CD14-positive monocyte (primary cell): Measurements from ENCODE around the gene SLCO3A1. TPM values are rescaled to one million over a fixed set of nuclear protein-coding genes. Genes with fewer than 3 reads are reported as not detected.

ENCODE experiments used
- DNase-seq, 3 donors: peaks; one replicate each; pipeline ENCODE4 v3.0.0-alpha.2; 2011 to 2022
- H2AFZ ChIP-seq: 2 replicates; pipeline ENCODE4 v1.6.0; 2012; ENCODE audit warnings: mild to moderate bottlenecking, low read depth, low read length, inconsistent platforms; ENCODE audit not compliant: insufficient read depth, poor library complexity, severe bottlenecking
- H3K27ac ChIP-seq, 2 donors: 1 replicate in 1 of 2; 2 replicates in 1 of 2; pipeline ENCODE4 v1.5.1; 2012 to 2013; ENCODE audit warnings: low read length in 2 of 2, control low read depth in 1 of 2, inconsistent platforms in 1 of 2, low read depth in 1 of 2, mild to moderate bottlenecking in 1 of 2
- H3K27me3 ChIP-seq, 2 donors: one replicate each; pipeline versions ENCODE4 v1.6.0 to v1.6.1; 2011 to 2013; ENCODE audit warnings: low read length in 2 of 2; ENCODE audit not compliant: control insufficient read depth in 2 of 2, insufficient read depth in 2 of 2
- H3K36me3 ChIP-seq, 2 donors: replicated peaks in 1 of 2; 1 replicate in 1 of 2; 2 replicates in 1 of 2; pipeline versions ENCODE4 v1.5.1 to v1.6.1; 2012 to 2013; ENCODE audit warnings: low read length in 2 of 2, control low read depth in 1 of 2, inconsistent platforms in 1 of 2, mild to moderate bottlenecking in 1 of 2; ENCODE audit not compliant: insufficient read depth in 2 of 2, control insufficient read depth in 1 of 2
- H3K4me1 ChIP-seq, 2 donors: 1 replicate in 1 of 2; 2 replicates in 1 of 2; pipeline versions ENCODE4 v1.5.1 to v1.6.1; 2012 to 2013; ENCODE audit warnings: low read length in 2 of 2, control low read depth in 1 of 2, inconsistent platforms in 1 of 2, mild to moderate bottlenecking in 1 of 2, moderate library complexity in 1 of 2; ENCODE audit not compliant: insufficient read depth in 2 of 2, control insufficient read depth in 1 of 2
- H3K4me2 ChIP-seq: replicated peaks from 2 replicates; pipeline ENCODE3; 2012; ENCODE audit warnings: low read length, moderate library complexity, mild to moderate bottlenecking; ENCODE audit not compliant: poor library complexity, severe bottlenecking; ENCODE audit errors: extremely low read depth
- H3K4me3 ChIP-seq, 3 experiments: fragments of 200-600 bp in 1 of 3; sonication (generic) in 1 of 3; replicated peaks in 1 of 3; 1 replicate in 2 of 3; 2 replicates in 1 of 3; pipeline ENCODE4 v1.5.1; 2011 to 2013; ENCODE audit warnings: low read length in 3 of 3, mild to moderate bottlenecking in 3 of 3, control low read depth in 2 of 3, low read depth in 2 of 3, inconsistent platforms in 1 of 3, moderate library complexity in 1 of 3
- H3K79me2 ChIP-seq: 2 replicates; pipeline ENCODE4 v1.6.0; 2012; ENCODE audit warnings: mild to moderate bottlenecking, control low read depth, inconsistent platforms, low read length, moderate library complexity; ENCODE audit not compliant: insufficient read depth
- H3K9ac ChIP-seq: 2 replicates; pipeline ENCODE4 v1.6.0; 2017; ENCODE audit warnings: low read length, mild to moderate bottlenecking; ENCODE audit not compliant: insufficient read depth, poor library complexity, severe bottlenecking
- H3K9me3 ChIP-seq, 2 donors: replicated peaks in 1 of 2; 1 replicate in 1 of 2; 2 replicates in 1 of 2; pipeline versions ENCODE4 v1.5.1 to v1.6.1; 2012 to 2013; ENCODE audit warnings: low read length in 2 of 2, control low read depth in 1 of 2; ENCODE audit not compliant: control insufficient read depth in 1 of 2, insufficient read depth in 1 of 2
- H4K20me1 ChIP-seq: 2 replicates; pipeline ENCODE4 v1.6.0; 2012; ENCODE audit warnings: mild to moderate bottlenecking, low read length, control low read depth, moderate library complexity; ENCODE audit not compliant: insufficient read depth
- H3K27ac Mint-ChIP-seq, 7 donors: one replicate each; pipeline ENCODE4 v1.8.0; 2020; ENCODE audit warnings: mild to moderate bottlenecking in 7 of 7, mixed read lengths in 7 of 7, moderate library complexity in 6 of 7, inconsistent platforms in 2 of 7
- H3K27me3 Mint-ChIP-seq, 3 donors: one replicate each; pipeline ENCODE4 v1.8.0; 2021 to 2022; ENCODE audit warnings: low read depth in 3 of 3, mild to moderate bottlenecking in 3 of 3, mixed read lengths in 3 of 3, moderate library complexity in 3 of 3, inconsistent platforms in 1 of 3
- H3K36me3 Mint-ChIP-seq, 2 donors: one replicate each; pipeline ENCODE4 v1.8.0; 2020; ENCODE audit warnings: mixed read lengths in 2 of 2, inconsistent platforms in 1 of 2, mild to moderate bottlenecking in 1 of 2
- H3K4me1 Mint-ChIP-seq: one replicate; pipeline ENCODE4 v1.8.0; 2020; ENCODE audit warnings: mild to moderate bottlenecking, mixed read lengths
- H3K4me3 Mint-ChIP-seq, 2 donors: one replicate each; pipeline ENCODE4 v1.8.0; 2020; ENCODE audit warnings: mild to moderate bottlenecking in 2 of 2, mixed read lengths in 2 of 2, moderate library complexity in 1 of 2
- H3K9me3 Mint-ChIP-seq, 7 donors: one replicate each; pipeline ENCODE4 v1.8.0; 2020 to 2022; ENCODE audit warnings: mixed read lengths in 7 of 7, mild to moderate bottlenecking in 6 of 7, moderate library complexity in 6 of 7, inconsistent platforms in 2 of 7
- WGBS: methylation state at CpG from one replicate; pipeline ENCODE4 v1.1.5; 2013; ENCODE audit warnings: missing lambda C conversion rate; ENCODE audit not compliant: insufficient coverage; 5-methylcytosine and 5-hydroxymethylcytosine counted together
- intact Hi-C, 2 donors: fragments of 100-400 bp; cut with micrococcal nuclease; formaldehyde crosslinking; loops; one replicate each; pipeline versions ENCODE4 v1.15.0 to v1.15.1; 2023
- polyA plus RNA-seq, 3 donors: library from polyadenylated mRNA; depleted of rRNA in 1 of 3; unstranded in 2 of 3; stranded (reverse) in 1 of 3; fragments of 300-500 nt in 2 of 3; fragments of >200 nt in 1 of 3; fragmentation: Illumina TruSeq in 2 of 3; gene quantifications; 1 replicate in 2 of 3; 2 replicates in 1 of 3; pipeline ENCODE4 v1.2.3, GENCODE V29; 2012 to 2021
- TF ChIP-seq, protein P1 (sequence below): fragments of 200-600 bp; IDR thresholded peaks from one replicate; pipeline ENCODE4 v1.8.0; 2022; ENCODE audit warnings: antibody characterized with exemption, mild to moderate bottlenecking

The SLCO3A1 gene
- polyA plus RNA-seq, 3 donors, result 53.7 to 76.2 (median 62.8) TPM

DNA sequence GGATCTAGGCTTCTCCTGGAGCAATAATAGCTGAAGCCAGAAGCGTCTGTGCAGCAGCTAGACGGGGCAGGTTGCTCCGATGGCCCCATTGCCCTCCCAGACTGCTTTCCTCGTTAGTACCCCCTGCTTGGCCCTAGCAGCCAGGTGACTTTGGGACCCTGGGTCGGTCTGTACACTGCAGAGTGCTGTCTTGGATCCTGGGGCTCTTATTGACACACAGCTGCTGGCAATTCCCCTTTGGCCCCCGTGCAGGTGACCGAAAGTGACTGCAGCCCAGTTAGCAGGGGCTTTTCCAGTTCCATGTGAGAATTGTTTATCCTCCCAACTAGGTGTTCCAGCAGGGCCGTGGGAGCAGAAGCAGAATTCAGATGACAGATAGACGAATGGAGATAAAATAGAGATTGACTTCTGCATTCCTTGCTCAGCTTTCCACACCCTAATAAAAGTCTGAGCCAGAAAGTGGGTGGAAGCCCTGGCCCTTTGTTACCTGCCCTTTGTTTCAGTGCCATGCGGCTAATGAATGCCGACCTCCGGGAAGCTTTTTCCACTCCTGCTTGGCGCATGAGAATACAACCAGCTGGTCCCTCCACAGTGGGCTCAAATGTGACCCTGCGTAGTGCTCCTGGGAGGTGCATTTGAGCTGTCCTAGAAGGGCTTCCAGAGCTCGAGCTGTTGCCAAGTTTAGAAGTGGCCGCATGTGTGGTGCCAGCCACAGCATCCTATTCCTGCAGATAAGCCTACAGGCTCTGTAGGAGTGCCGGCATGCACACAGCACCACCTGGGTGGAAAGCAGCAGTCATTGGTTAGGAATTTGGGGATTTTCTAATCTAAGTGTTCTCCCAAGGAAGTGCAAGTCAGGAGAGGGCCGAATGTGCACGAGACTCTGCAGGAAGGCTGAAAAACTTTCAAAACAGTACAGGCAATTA is 94.4 kb downstream of the SLCO3A1 start:
- Mint-ChIP-seq H3K9me3 (no peaks in the 10 kb centered on the region), H3K36me3 (peaks cover 0 to 7% of the 10 kb centered on the region in 2 donors), H3K4me3 (peak overlapping the region; percentile 68 to 80), H3K27me3 (peaks cover 0 to 2% (median 2%) of the 10 kb centered on the region in 3 donors), H3K4me1 (peaks cover 100% of the 10 kb centered on the region), H3K27ac (peak overlapping the region; percentile 97 to 100 (median 99))
- peak in 1 of 3 donors; percentile 54 for DNase-seq
- Histone ChIP-seq H2AFZ (no peak overlapping the region), H3K4me1 (peaks cover 95 to 96% of the 10 kb centered on the region in 2 donors), H4K20me1 (peaks cover 94% of the 10 kb centered on the region), H3K27me3 (no peaks in the 10 kb centered on the region), H3K4me2 (peak overlapping the region; percentile 65), H3K36me3 (no peaks in the 10 kb centered on the region), H3K9me3 (no peaks in the 10 kb centered on the region), H3K79me2 (peaks cover 96% of the 10 kb centered on the region), H3K27ac (peak overlapping the region; percentile 93 to 98), H3K9ac (peak overlapping the region; percentile 57), H3K4me3 (peak overlapping the region; percentile 11 to 54 (median 17))
- TF ChIP-seq, protein P1, sequence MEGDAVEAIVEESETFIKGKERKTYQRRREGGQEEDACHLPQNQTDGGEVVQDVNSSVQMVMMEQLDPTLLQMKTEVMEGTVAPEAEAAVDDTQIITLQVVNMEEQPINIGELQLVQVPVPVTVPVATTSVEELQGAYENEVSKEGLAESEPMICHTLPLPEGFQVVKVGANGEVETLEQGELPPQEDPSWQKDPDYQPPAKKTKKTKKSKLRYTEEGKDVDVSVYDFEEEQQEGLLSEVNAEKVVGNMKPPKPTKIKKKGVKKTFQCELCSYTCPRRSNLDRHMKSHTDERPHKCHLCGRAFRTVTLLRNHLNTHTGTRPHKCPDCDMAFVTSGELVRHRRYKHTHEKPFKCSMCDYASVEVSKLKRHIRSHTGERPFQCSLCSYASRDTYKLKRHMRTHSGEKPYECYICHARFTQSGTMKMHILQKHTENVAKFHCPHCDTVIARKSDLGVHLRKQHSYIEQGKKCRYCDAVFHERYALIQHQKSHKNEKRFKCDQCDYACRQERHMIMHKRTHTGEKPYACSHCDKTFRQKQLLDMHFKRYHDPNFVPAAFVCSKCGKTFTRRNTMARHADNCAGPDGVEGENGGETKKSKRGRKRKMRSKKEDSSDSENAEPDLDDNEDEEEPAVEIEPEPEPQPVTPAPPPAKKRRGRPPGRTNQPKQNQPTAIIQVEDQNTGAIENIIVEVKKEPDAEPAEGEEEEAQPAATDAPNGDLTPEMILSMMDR, result no peak
- intact Hi-C loops, result loop anchor here (5.0 to 10.0 kb wide), 3 partner anchors 93 to 129 kb away; partner anchors contain the start of gene SLCO3A1 (in 1 of the 2)
- 30% methylated on average over 17 of the region's 19 CpGs for WGBS

DNA sequence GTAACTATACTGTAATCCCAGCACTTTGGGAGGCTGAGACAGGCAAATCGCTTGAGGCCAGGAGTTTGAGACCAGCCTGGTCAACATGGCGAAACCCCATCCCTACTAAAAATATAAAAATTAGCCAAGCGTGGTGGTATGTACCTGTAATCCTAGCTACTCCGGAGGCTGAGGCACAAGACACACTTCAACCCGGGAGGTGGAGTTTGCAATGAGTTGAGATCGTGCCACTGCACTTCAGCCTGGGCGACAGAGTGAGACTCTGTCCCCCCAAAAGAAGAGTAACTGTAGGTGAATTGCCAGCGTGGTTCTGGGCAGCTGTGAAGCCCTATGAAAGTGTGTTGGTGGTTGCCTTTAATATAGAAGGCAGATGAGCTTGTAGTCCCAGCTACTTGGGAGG is 95.9 kb downstream of the SLCO3A1 start:
- Mint-ChIP-seq H3K27ac (peak overlapping the region in 3 of 7 donors; percentile 92 to 98 (median 92)), H3K36me3 (peaks cover 0 to 7% of the 10 kb centered on the region in 2 donors)
- intact Hi-C loops, result loop anchor here (5.0 to 10.0 kb wide), 3 partner anchors 95 to 128 kb away; partner anchors contain the start of gene SLCO3A1 (in 1 of the 2)

More for the DNA sequence above, 95.9 kb downstream of the SLCO3A1 start:
- Histone ChIP-seq H3K4me2 (no peak overlapping the region), H4K20me1 (peaks cover 97% of the 10 kb centered on the region), H3K27me3 (no peaks in the 10 kb centered on the region), H2AFZ (no peak overlapping the region), H3K9me3 (no peaks in the 10 kb centered on the region), H3K27ac (no peak overlapping the region), H3K4me3 (no peak overlapping the region), H3K9ac (no peak overlapping the region), H3K79me2 (peaks cover 99% of the 10 kb centered on the region), H3K36me3 (no peaks in the 10 kb centered on the region), H3K4me1 (peaks cover 86 to 94% of the 10 kb centered on the region in 2 donors)
- Mint-ChIP-seq H3K9me3 (no peaks in the 10 kb centered on the region), H3K27me3 (peaks cover 0 to 4% (median 3%) of the 10 kb centered on the region in 3 donors), H3K4me1 (peaks cover 100% of the 10 kb centered on the region), H3K4me3 (no peak overlapping the region)
- TF ChIP-seq, protein P1, result no peak
- DNase-seq, result no peak
- WGBS, result 98% methylated on average over 5 of the region's 8 CpGs
